Adrenal gland (tissue), 12 donors: ENCODE measurements around the gene GSE1. TPM values are rescaled to one million over a fixed set of nuclear protein-coding genes. Genes with fewer than 3 reads are reported as not detected.
A peak's percentile ranks its signal among the peaks of the same experiment; 100 is the strongest.

Experiments
- DNase-seq, 7 donors: peaks; one replicate each; pipeline ENCODE4 v3.0.0-alpha.2; 2019 to 2020
- H3K27ac ChIP-seq, 5 donors: fragments of 200-600 bp; sonication (generic) in 4 of 5; 1 replicate in 3 of 5; 2 replicates in 2 of 5; pipeline versions ENCODE4 v1.5.1 to v1.8.0; 2016 to 2020; ENCODE audit warnings: mild to moderate bottlenecking in 1 of 5
- H3K27me3 ChIP-seq: fragments of 200-600 bp; 2 replicates; pipeline ENCODE4 v1.8.0; 2021
- H3K36me3 ChIP-seq, 2 donors: fragments of 200-600 bp; replicated peaks in 1 of 2; 1 replicate in 1 of 2; 2 replicates in 1 of 2; pipeline versions ENCODE4 v1.5.1 to v1.8.0; 2018 to 2022
- H3K4me1 ChIP-seq, 2 donors: fragments of 200-600 bp; replicated peaks in 1 of 2; 1 replicate in 1 of 2; 2 replicates in 1 of 2; pipeline versions ENCODE4 v1.5.1 to v1.8.0; 2018 to 2021
- H3K4me3 ChIP-seq, 4 donors: fragments of 200-600 bp; sonication (generic) in 3 of 4; one replicate each; pipeline ENCODE4 v1.5.1; 2016 to 2018
- H3K9me3 ChIP-seq, 3 donors: fragments of 200-600 bp; sonication (generic) in 1 of 3; replicated peaks in 1 of 3; 1 replicate in 2 of 3; 2 replicates in 1 of 3; pipeline versions ENCODE4 v1.5.1 to v1.8.0; 2016 to 2021
- POLR2A ChIP-seq, 2 donors: fragments of 450-650 bp; IDR thresholded peaks; one replicate each; pipeline ENCODE4 v1.6.1; 2017; ENCODE audit warnings: antibody characterized with exemption in 2 of 2, mild to moderate bottlenecking in 2 of 2, moderate library complexity in 1 of 2
- WGBS, 4 donors: extraction: QIAGEN DNeasy Blood & Tissue Kit in 2 of 4; methylation state at CpG; one replicate each; pipeline versions ENCODE4 v1.1.5 to v1.1.7; 2013 to 2017; 5-methylcytosine and 5-hydroxymethylcytosine counted together
- intact Hi-C, 2 donors: fragments of 100-400 bp; cut with DNase I; formaldehyde crosslinking; loops; one replicate each; pipeline versions ENCODE4 v1.14.1 to v1.15.0; 2022 to 2023
- polyA plus RNA-seq, 3 donors: library from polyadenylated mRNA; stranded (reverse); fragments of 200-250 nt in 2 of 3; fragments of 350-450 nt in 1 of 3; fragmentation: Illumina TruSeq in 1 of 3; extraction: RNeasy Lipid Tissue Mini Kit (QIAGEN cat#74804) in 1 of 3; gene quantifications; one replicate each; pipeline ENCODE4 v1.2.3, GENCODE V29; 2013 to 2014
- total RNA-seq, 9 donors: library from RNA; depleted of rRNA in 4 of 9; stranded (reverse); fragments of >200 nt in 4 of 9; fragments of 120-200 nt in 1 of 9; fragmentation: NEBNext Ultra II Directional in 1 of 9; extraction: Animal tissue kit (Norgen Biotek cat#: 25700) in 1 of 9; gene quantifications; one replicate each; pipeline versions ENCODE4 v1.1.0 to v1.2.4, GENCODE V29; 2013 to 2023
- TF ChIP-seq, protein P1 (sequence below), 6 experiments: fragments of 450-650 bp in 4 of 6; fragments of 200-600 bp in 2 of 6; sonication (generic) in 1 of 6; IDR thresholded peaks; 1 replicate in 5 of 6; 2 replicates in 1 of 6; pipeline versions ENCODE4 v1.5.1 to v1.8.0; 2016 to 2021; ENCODE audit warnings: antibody characterized with exemption in 6 of 6, mild to moderate bottlenecking in 2 of 6, moderate library complexity in 1 of 6
- donor health status: healthy with polysubstance abuse.
- donor health status: Bipolar disorder and iron deficiency.
- donor health status: DM: yes; HTN: yes; CAD: no.
- donor health status: DM: no; HTN: no; CAD: no.
- donor health status: DM: no; HTN: no; CAD: no.
- donor health status: DM: yes; HTN: yes; CAD: no.

GSE1 gene
- total and polyA plus RNA-seq, 12 donors = 7.8 to 99.9 (median 64.8) TPM

DNA sequence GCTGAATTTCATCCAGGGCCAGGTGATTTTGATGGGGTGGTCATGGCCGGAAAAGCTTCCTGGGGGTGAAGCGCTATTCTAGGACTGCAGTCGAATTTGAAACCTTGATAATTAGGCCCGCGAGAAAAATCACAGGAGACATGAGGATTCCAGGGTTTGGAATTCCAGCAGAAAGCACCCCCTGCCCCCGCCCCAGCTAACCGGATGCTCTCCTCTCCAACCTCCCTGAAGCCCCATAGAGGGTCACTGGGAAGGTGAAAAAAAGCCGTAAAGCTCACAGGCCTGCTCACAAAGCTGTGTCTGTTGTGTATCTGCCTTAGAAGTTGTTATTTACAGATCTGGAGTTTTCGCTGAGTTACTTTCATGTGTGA lies 76.8 kb downstream of the GSE1 start:
- H3K9me3 ChIP-seq = no peaks in the 10 kb centered on the region
- 66 to 73% (median 70%) methylated on average over 9 of the region's 9 CpGs for WGBS, 4 donors
- H3K4me3 ChIP-seq = no peak overlapping the region
- intact Hi-C loops = no loop called here
- TF ChIP-seq, protein P1, sequence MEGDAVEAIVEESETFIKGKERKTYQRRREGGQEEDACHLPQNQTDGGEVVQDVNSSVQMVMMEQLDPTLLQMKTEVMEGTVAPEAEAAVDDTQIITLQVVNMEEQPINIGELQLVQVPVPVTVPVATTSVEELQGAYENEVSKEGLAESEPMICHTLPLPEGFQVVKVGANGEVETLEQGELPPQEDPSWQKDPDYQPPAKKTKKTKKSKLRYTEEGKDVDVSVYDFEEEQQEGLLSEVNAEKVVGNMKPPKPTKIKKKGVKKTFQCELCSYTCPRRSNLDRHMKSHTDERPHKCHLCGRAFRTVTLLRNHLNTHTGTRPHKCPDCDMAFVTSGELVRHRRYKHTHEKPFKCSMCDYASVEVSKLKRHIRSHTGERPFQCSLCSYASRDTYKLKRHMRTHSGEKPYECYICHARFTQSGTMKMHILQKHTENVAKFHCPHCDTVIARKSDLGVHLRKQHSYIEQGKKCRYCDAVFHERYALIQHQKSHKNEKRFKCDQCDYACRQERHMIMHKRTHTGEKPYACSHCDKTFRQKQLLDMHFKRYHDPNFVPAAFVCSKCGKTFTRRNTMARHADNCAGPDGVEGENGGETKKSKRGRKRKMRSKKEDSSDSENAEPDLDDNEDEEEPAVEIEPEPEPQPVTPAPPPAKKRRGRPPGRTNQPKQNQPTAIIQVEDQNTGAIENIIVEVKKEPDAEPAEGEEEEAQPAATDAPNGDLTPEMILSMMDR (IDR thresholded peaks at IDR 0.05) = no peak
- H3K27ac ChIP-seq = no peak overlapping the region
- H3K36me3 ChIP-seq = no peaks in the 10 kb centered on the region
- peaks cover 4 to 12% of the 10 kb centered on the region in 2 donors for H3K4me1 ChIP-seq
- no peak for DNase-seq
- no peaks in the 10 kb centered on the region for H3K27me3 ChIP-seq

DNA sequence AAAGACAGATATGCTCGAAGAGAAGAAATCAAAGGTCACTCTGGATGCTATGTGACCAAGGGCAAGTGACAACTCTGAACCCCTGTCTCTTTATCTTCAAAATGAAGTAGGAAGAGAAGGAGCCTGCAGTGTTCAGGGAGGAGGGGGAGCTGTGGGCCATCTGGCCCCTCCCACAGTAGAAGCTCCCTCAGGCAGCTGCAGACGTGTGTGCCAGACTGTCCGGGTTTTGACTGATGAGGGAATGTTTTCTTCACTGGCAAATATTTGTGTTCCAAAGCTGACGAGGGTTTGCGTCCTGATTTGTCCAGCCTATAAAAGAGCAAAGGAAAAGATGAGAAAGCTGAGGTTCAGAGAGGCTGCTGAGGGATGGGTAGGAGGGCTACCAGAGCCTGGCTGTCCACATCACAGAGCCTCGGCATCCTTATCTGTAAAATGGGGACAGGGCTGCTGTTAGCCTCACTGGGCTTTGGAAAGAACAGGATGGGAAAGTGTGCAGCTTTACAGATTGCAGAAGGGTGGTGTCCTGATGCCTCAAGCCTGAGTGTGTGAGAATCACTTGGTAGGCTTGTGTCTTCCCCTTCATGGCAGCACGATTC lies 77.4 kb downstream of the GSE1 start:
- Histone ChIP-seq H3K27me3 (no peaks in the 10 kb centered on the region), H3K36me3 (no peaks in the 10 kb centered on the region), H3K4me1 (peaks cover 4 to 12% of the 10 kb centered on the region in 2 donors), H3K4me3 (no peak overlapping the region), H3K9me3 (no peaks in the 10 kb centered on the region), H3K27ac (no peak overlapping the region)
- DNase-seq = peak in 1 of 7 donors; percentile 14
- intact Hi-C loops = no loop called here
- WGBS, 4 donors = 25 to 45% (median 33%) methylated on average over 7 of the region's 7 CpGs
- TF ChIP-seq, protein P1 (IDR thresholded peaks at IDR 0.05) = no peak
- TF ChIP-seq POLR2A (IDR thresholded peaks at IDR 0.05) = no peak

DNA sequence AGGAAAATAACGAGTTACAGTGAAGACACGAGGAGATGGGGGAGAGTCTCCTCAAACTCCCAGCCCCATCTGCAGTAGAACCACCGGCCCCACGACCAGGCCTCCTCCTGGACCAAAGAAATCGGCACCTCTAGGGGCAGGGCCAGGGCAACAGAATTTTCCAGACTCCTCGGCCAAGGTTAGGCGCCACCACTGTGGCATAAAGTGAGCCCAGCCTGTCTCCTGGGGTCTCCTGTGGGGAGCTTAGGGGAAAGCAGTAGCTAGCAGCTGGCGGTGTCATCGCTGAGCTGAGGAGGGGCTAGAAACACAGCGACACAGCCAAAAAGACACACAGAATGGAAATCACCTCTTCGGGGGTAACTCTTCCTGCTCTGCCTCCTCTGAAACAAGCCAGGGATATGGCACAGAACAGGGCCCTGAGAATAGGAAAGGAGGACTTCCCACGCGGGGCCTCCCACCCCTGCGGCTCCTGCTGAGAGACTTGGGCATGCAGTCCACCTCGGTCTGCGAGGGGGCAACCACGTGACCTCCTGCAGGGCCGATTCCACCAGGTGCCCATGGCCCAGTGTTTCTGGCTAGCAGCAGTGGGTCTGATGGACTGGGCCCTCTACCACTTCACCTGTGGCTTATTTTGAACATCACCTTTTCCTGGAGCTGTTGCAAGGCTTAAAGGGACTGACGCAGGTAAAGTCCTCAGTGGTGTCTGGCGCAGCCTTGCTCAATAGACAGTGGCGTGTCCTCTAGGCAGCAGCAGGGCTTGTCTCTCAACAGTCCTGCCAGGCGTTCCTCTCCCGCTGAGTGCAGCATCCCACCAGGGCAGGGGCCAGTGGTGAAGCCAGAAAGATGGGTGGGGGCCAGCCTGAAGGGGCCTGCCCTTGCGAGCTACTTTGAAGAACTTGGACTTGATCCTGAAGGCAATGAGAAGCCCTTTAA lies 82.3 kb downstream of the GSE1 start:
- Histone ChIP-seq H3K4me1 (no peaks in the 10 kb centered on the region), H3K36me3 (no peaks in the 10 kb centered on the region), H3K27ac (no peak overlapping the region), H3K4me3 (no peak overlapping the region), H3K27me3 (no peaks in the 10 kb centered on the region), H3K9me3 (no peaks in the 10 kb centered on the region)
- TF ChIP-seq, protein P1 (IDR thresholded peaks at IDR 0.05) = no peak
- TF ChIP-seq POLR2A (IDR thresholded peaks at IDR 0.05) = no peak
- no peak for DNase-seq
- WGBS, 4 donors = 67 to 82% (median 77%) methylated on average over 19 to 24 of the region's 24 CpGs
- intact Hi-C loops = no loop called here

DNA sequence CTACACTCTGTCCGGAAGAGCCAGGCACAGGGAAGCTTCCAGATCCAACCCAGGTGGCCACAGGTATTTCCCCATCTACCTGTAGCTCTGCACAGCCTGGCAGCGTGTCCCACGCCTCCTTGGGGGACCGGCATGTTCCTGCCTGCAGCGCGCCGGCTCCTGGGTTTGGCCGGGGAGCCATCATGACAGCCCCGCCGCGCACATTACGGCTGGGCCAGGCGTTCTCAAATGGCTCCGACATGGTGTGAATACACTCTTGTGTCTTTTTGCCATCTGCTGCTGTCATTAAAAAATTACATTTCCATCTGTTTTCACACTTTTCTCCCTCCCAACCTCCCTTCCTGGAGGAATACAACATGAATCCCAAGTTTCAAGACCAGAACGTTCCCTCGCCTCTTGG lies 83.7 kb downstream of the GSE1 start:
- TF ChIP-seq, protein P1 (IDR thresholded peaks at IDR 0.05) = no peak
- TF ChIP-seq POLR2A (IDR thresholded peaks at IDR 0.05) = no peak
- 74 to 84% (median 82%) methylated on average over 8 to 16 of the region's 16 CpGs for WGBS, 4 donors
- Histone ChIP-seq H3K4me1 (no peaks in the 10 kb centered on the region), H3K36me3 (no peaks in the 10 kb centered on the region), H3K27ac (no peak overlapping the region), H3K9me3 (no peaks in the 10 kb centered on the region), H3K27me3 (no peaks in the 10 kb centered on the region), H3K4me3 (no peak overlapping the region)
- intact Hi-C loops = no loop called here
- no peak for DNase-seq
